Neural cell (in vitro differentiated cells): ENCODE results near the gene LRCH1. TPM values are rescaled to one million over a fixed set of nuclear protein-coding genes. Genes with fewer than 3 reads are reported as not detected.

Source experiments
- H2AFZ ChIP-seq: fragments of 200-600, 300-800 bp; sonication (generic), shearing (Covaris generic); 2 replicates; pipeline ENCODE4 v1.6.0; 2014; ENCODE audit warnings: low read depth, mild to moderate bottlenecking, antibody characterized with exemption, low read length, moderate library complexity
- H3F3A ChIP-seq: fragments of 200-600 bp; shearing (Covaris generic); 2 replicates; pipeline ENCODE4 v1.6.1; 2016; ENCODE audit warnings: mild to moderate bottlenecking, moderate library complexity, mixed read lengths, antibody characterized with exemption, low read length; ENCODE audit not compliant: insufficient read depth, poor library complexity, severe bottlenecking
- H3K27ac ChIP-seq: fragments of 200-600, 300-800 bp; sonication (generic), shearing (Covaris generic); 2 replicates; pipeline ENCODE4 v1.5.1; 2014; ENCODE audit warnings: mild to moderate bottlenecking, low read length, moderate library complexity
- H3K27me3 ChIP-seq: fragments of 300-800, 200-600 bp; sonication (generic), shearing (Covaris generic); 2 replicates; pipeline ENCODE4 v1.6.0; 2014; ENCODE audit warnings: mild to moderate bottlenecking, low read depth, low read length, moderate library complexity; ENCODE audit not compliant: insufficient read depth
- H3K36me3 ChIP-seq: fragments of 300-800, 200-600 bp; sonication (generic), shearing (Covaris generic); 2 replicates; pipeline ENCODE4 v1.5.1; 2014; ENCODE audit warnings: mild to moderate bottlenecking, antibody characterized with exemption, low read length, moderate library complexity; ENCODE audit not compliant: insufficient read depth
- H3K4me2 ChIP-seq: fragments of 300-800, 200-600 bp; sonication (generic), shearing (Covaris generic); 2 replicates; pipeline ENCODE4 v1.6.0; 2014; ENCODE audit warnings: mild to moderate bottlenecking, low read length
- H3K4me3 ChIP-seq: fragments of 300-800, 200-600 bp; sonication (generic), shearing (Covaris generic); 2 replicates; pipeline ENCODE4 v1.5.1; 2014; ENCODE audit warnings: mild to moderate bottlenecking, low read length, moderate library complexity
- H3K79me2 ChIP-seq: fragments of 200-600 bp; shearing (Covaris generic); replicated peaks from 2 replicates; pipeline ENCODE4 v1.6.0; 2014; ENCODE audit warnings: mild to moderate bottlenecking, low read length, moderate library complexity; ENCODE audit not compliant: insufficient read depth
- H3K9ac ChIP-seq: fragments of 300-800, 200-600 bp; sonication (generic), shearing (Covaris generic); 2 replicates; pipeline ENCODE4 v1.6.1; 2016; ENCODE audit warnings: mild to moderate bottlenecking, low read length, mixed read lengths
- H3K9me2 ChIP-seq: fragments of 200-600 bp; shearing (Covaris generic); 2 replicates; pipeline ENCODE4 v1.6.1; 2016; ENCODE audit warnings: mild to moderate bottlenecking, low read length, mixed read lengths; ENCODE audit not compliant: insufficient read depth
- H3K9me3 ChIP-seq: fragments of 200-600, 300-800 bp; sonication (generic), shearing (Covaris generic); 2 replicates; pipeline ENCODE4 v1.6.1; 2016; ENCODE audit warnings: mild to moderate bottlenecking, mixed run types, low read length, moderate library complexity, mixed read lengths
- H4K20me1 ChIP-seq: fragments of 200-600 bp; shearing (Covaris generic); 2 replicates; pipeline ENCODE4 v1.6.1; 2016; ENCODE audit warnings: mild to moderate bottlenecking, mixed run types; ENCODE audit not compliant: insufficient read depth
- EP300 ChIP-seq: fragments of 450-650 bp; conservative IDR thresholded peaks from 2 replicates; pipeline ENCODE4 v1.6.1; 2014; ENCODE audit warnings: antibody characterized with exemption, mild to moderate bottlenecking, moderate library complexity; ENCODE audit not compliant: poor library complexity, severe bottlenecking
- EZH2 ChIP-seq: fragments of 200-600, 300-800 bp; shearing (Covaris generic), sonication (generic); IDR thresholded peaks from 2 replicates; pipeline ENCODE4 v1.6.1; 2014; ENCODE audit warnings: antibody characterized with exemption, low read length, borderline replicate concordance, mild to moderate bottlenecking; ENCODE audit not compliant: insufficient read depth, poor library complexity, severe bottlenecking
- MXI1 ChIP-seq: fragments of 450-650 bp; conservative IDR thresholded peaks from 2 replicates; pipeline ENCODE4 v1.6.1; 2014; ENCODE audit warnings: antibody characterized with exemption, mild to moderate bottlenecking; ENCODE audit not compliant: poor library complexity, severe bottlenecking
- POLR2AphosphoS5 ChIP-seq: IDR thresholded peaks from 2 replicates; pipeline ENCODE4 v1.6.1; 2012
- RAD21 ChIP-seq: fragments of 450-650 bp; conservative IDR thresholded peaks from 2 replicates; pipeline ENCODE4 v1.6.1; 2014; ENCODE audit warnings: antibody characterized with exemption, mild to moderate bottlenecking, moderate library complexity
- SMC3 ChIP-seq: fragments of 450-650 bp; conservative IDR thresholded peaks from 2 replicates; pipeline ENCODE4 v1.6.1; 2014; ENCODE audit warnings: antibody characterized with exemption, mild to moderate bottlenecking, moderate library complexity; ENCODE audit not compliant: poor library complexity
- TAF1 ChIP-seq: IDR thresholded peaks from 2 replicates; pipeline ENCODE4 v1.6.1; 2012; ENCODE audit warnings: low read depth
- polyA plus RNA-seq: library from polyadenylated mRNA; depleted of rRNA; stranded (reverse); fragments of >200 nt; gene quantifications from 2 replicates; pipeline ENCODE4 v1.2.3, GENCODE V29; 2014
- TF ChIP-seq, protein P1 (sequence below): fragments of 450-650 bp; IDR thresholded peaks from 2 replicates; pipeline ENCODE4 v1.5.1; 2014; ENCODE audit warnings: antibody characterized with exemption, mild to moderate bottlenecking, moderate library complexity; ENCODE audit not compliant: poor library complexity, severe bottlenecking
- TF ChIP-seq, protein P2 (sequence below): IDR thresholded peaks from 2 replicates; pipeline ENCODE4 v1.6.1; 2012; ENCODE audit warnings: borderline replicate concordance

LRCH1 gene
- polyA plus RNA-seq, 1 donor from 2014 or later = 15.4 TPM

DNA sequence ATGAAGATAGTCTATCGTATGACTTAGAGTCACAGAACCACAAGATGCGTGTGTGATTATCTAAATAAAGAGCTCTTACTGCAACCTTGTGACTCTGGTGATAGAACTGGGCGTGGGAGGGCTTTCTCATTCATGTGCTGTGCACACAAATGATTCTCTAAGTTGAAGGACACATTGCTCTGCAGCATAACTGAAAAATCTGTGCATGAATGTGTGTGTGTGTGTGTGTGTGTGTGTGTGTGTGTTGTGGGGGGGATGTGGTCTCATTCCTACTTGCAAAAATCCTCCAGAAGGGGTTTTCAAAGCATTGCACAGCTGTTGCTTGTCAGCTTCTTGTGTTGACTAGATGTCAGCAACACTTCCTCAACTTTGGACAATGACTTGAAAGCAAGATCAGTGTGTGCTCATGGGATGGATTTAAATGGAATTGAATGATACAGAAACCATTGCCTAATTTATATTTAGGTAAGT lies 22.4 kb downstream of the LRCH1 start:
- Histone ChIP-seq H3K4me3 (no peak overlapping the region), H3K9me3 (no peaks in the 10 kb centered on the region), H3K27ac (no peak overlapping the region), H3K27me3 (no peaks in the 10 kb centered on the region), H3K4me2 (no peak overlapping the region), H3F3A (no peaks in the 10 kb centered on the region), H3K36me3 (no peaks in the 10 kb centered on the region), H3K9ac (no peak overlapping the region), H3K79me2 (peaks cover 14% of the 10 kb centered on the region), H4K20me1 (no peaks in the 10 kb centered on the region), H3K9me2 (no peaks in the 10 kb centered on the region), H2AFZ (no peak overlapping the region)
- no peak for TF ChIP-seq EZH2
- TF ChIP-seq, protein P1, sequence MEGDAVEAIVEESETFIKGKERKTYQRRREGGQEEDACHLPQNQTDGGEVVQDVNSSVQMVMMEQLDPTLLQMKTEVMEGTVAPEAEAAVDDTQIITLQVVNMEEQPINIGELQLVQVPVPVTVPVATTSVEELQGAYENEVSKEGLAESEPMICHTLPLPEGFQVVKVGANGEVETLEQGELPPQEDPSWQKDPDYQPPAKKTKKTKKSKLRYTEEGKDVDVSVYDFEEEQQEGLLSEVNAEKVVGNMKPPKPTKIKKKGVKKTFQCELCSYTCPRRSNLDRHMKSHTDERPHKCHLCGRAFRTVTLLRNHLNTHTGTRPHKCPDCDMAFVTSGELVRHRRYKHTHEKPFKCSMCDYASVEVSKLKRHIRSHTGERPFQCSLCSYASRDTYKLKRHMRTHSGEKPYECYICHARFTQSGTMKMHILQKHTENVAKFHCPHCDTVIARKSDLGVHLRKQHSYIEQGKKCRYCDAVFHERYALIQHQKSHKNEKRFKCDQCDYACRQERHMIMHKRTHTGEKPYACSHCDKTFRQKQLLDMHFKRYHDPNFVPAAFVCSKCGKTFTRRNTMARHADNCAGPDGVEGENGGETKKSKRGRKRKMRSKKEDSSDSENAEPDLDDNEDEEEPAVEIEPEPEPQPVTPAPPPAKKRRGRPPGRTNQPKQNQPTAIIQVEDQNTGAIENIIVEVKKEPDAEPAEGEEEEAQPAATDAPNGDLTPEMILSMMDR = no peak
- no peak for TF ChIP-seq EP300
- no peak for TF ChIP-seq MXI1
- no peak for TF ChIP-seq SMC3
- no peak for TF ChIP-seq POLR2AphosphoS5
- no peak for TF ChIP-seq RAD21
- TF ChIP-seq, protein P2, sequence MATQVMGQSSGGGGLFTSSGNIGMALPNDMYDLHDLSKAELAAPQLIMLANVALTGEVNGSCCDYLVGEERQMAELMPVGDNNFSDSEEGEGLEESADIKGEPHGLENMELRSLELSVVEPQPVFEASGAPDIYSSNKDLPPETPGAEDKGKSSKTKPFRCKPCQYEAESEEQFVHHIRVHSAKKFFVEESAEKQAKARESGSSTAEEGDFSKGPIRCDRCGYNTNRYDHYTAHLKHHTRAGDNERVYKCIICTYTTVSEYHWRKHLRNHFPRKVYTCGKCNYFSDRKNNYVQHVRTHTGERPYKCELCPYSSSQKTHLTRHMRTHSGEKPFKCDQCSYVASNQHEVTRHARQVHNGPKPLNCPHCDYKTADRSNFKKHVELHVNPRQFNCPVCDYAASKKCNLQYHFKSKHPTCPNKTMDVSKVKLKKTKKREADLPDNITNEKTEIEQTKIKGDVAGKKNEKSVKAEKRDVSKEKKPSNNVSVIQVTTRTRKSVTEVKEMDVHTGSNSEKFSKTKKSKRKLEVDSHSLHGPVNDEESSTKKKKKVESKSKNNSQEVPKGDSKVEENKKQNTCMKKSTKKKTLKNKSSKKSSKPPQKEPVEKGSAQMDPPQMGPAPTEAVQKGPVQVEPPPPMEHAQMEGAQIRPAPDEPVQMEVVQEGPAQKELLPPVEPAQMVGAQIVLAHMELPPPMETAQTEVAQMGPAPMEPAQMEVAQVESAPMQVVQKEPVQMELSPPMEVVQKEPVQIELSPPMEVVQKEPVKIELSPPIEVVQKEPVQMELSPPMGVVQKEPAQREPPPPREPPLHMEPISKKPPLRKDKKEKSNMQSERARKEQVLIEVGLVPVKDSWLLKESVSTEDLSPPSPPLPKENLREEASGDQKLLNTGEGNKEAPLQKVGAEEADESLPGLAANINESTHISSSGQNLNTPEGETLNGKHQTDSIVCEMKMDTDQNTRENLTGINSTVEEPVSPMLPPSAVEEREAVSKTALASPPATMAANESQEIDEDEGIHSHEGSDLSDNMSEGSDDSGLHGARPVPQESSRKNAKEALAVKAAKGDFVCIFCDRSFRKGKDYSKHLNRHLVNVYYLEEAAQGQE = no peak
- no peak for TF ChIP-seq TAF1

DNA sequence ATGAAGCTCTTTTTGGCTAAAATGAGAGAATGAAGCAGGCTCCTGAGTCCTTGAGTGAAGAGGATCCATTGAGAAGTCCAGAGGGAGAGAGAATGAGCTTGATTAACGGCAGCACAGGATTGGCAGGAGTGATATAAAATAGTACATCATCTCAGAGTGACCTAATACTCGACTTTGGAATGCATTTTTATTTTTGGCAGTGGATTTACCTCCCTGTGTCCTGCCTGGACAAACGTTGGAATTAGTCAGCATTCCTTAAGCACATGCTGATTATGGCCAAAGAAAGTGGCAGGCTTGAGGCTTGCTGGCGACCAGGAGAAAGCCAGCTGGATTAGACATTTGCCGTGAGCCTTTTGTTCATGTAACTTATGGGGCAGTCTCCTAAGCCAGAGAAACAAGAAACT lies 22.9 kb downstream of the LRCH1 start:
- Histone ChIP-seq H3K9me2 (no peaks in the 10 kb centered on the region), H3F3A (no peaks in the 10 kb centered on the region), H3K79me2 (peaks cover 11% of the 10 kb centered on the region), H2AFZ (no peak overlapping the region), H3K4me2 (no peak overlapping the region), H3K27me3 (no peaks in the 10 kb centered on the region), H3K36me3 (no peaks in the 10 kb centered on the region), H3K9ac (no peak overlapping the region), H3K27ac (no peak overlapping the region), H4K20me1 (no peaks in the 10 kb centered on the region), H3K4me3 (no peak overlapping the region), H3K9me3 (no peaks in the 10 kb centered on the region)
- TF ChIP-seq, protein P1 = no peak
- no peak for TF ChIP-seq EP300
- no peak for TF ChIP-seq RAD21
- TF ChIP-seq EZH2 = no peak
- no peak for TF ChIP-seq SMC3
- no peak for TF ChIP-seq POLR2AphosphoS5
- TF ChIP-seq, protein P2 = no peak
- no peak for TF ChIP-seq MXI1
- no peak for TF ChIP-seq TAF1
